GM19238 (cell line): ENCODE measurements around the gene ANKRD27.
"Not testable (repeated sequence)": the region's sequence is repeated elsewhere in the genome, so short reads cannot be mapped to it uniquely, and the experiment has no call there.

Experiments
- DNase-seq: peaks from one replicate; pipeline ENCODE4 v3.0.0; 2011; ENCODE audit warnings: low spot score; ENCODE audit not compliant: insufficient read length

The ANKRD27 gene

GRCh38 chr19:32653599-32653915 is 21.4 kb downstream of the ANKRD27 start:
- no peak for DNase-seq

GRCh38 chr19:32652894-32653598 is 21.9 kb downstream of the ANKRD27 start:
- DNase-seq = no peak

- not testable (repeated sequence) for DNase-seq
Observed at GRCh38 chr19:32652331-32652730, 22.6 kb downstream of the ANKRD27 start.

- no peak for DNase-seq
Observed at GRCh38 chr19:32651729-32652140, 23.2 kb downstream of the ANKRD27 start.

GRCh38 chr19:32650671-32651070 is 24.3 kb downstream of the ANKRD27 start:
- no peak for DNase-seq

- DNase-seq = no peak
Observed at GRCh38 chr19:32649751-32650150, 25.2 kb downstream of the ANKRD27 start.

GRCh38 chr19:32647361-32647760 is 27.6 kb downstream of the ANKRD27 start:
- DNase-seq = no peak

GRCh38 chr19:32646556-32646955 is 28.4 kb downstream of the ANKRD27 start:
- DNase-seq = no peak

- no peak for DNase-seq
Observed at GRCh38 chr19:32642771-32643170, 32.2 kb downstream of the ANKRD27 start.

GRCh38 chr19:32638625-32639024 is 36.4 kb downstream of the ANKRD27 start:
- DNase-seq = no peak

GRCh38 chr19:32637480-32637879 is 37.5 kb downstream of the ANKRD27 start:
- no peak for DNase-seq

GRCh38 chr19:32631381-32631780 is 43.6 kb downstream of the ANKRD27 start:
- DNase-seq = no peak

- no peak for DNase-seq
Observed at GRCh38 chr19:32630338-32630737, 44.6 kb downstream of the ANKRD27 start.

- no peak for DNase-seq
Observed at GRCh38 chr19:32627714-32628270, 47.2 kb downstream of the ANKRD27 start.

GRCh38 chr19:32626969-32627368 is 48.0 kb downstream of the ANKRD27 start:
- no peak for DNase-seq

- no peak for DNase-seq
Observed at GRCh38 chr19:32624410-32624809, 50.6 kb downstream of the ANKRD27 start.

GRCh38 chr19:32622002-32622401 is 53.0 kb downstream of the ANKRD27 start:
- DNase-seq = no peak

GRCh38 chr19:32619051-32619685 is 55.8 kb downstream of the ANKRD27 start:
- DNase-seq = no peak

- no peak for DNase-seq
Observed at GRCh38 chr19:32615569-32615968, 59.4 kb downstream of the ANKRD27 start.

GRCh38 chr19:32614916-32615315 is 60.1 kb downstream of the ANKRD27 start:
- no peak for DNase-seq

GRCh38 chr19:32613008-32613407 is 62.0 kb downstream of the ANKRD27 start:
- no peak for DNase-seq

- DNase-seq = no peak
Observed at GRCh38 chr19:32611161-32611560, 63.8 kb downstream of the ANKRD27 start.

- no peak for DNase-seq
Observed at GRCh38 chr19:32607479-32607878, 67.5 kb downstream of the ANKRD27 start.
